Measurements from ENCODE around the gene DOCK4.

DOCK4 gene

GRCh38 chr7:111990643-111991042 lies 215.6 kb downstream of the DOCK4 start:
- Histone ChIP-seq H3K36me3 (ENCODE audit: control insufficient read depth in 1 of 2, insufficient read depth in 2 of 2, low read depth in 1 of 2, low read length in 2 of 2) (peaks cover 6 to 11% of the 10 kb centered on the region in 2 experiments), H3K9me3 (ENCODE audit: control insufficient read depth, low read length) (no peaks in the 10 kb centered on the region), H3K18ac (ENCODE audit: low read depth in 1 of 2, low read length in 2 of 2) (no peak overlapping the region), H2BK15ac (ENCODE audit: low read depth, poor library complexity, severe bottlenecking) (no peak overlapping the region), H3K27ac (ENCODE audit: low read length, poor library complexity, severe bottlenecking) (no peak overlapping the region), H2AK5ac (ENCODE audit: low read length, severe bottlenecking) (no peak overlapping the region), H3K4me3 (ENCODE audit: insufficient read depth in 1 of 2, low read depth in 1 of 2, low read length in 2 of 2) (no peak overlapping the region), H2BK12ac (ENCODE audit: low read length in 2 of 2) (no peak overlapping the region), H4K91ac (ENCODE audit: low read length) (no peak overlapping the region), H4K8ac (ENCODE audit: low read length) (no peak overlapping the region), H3K4ac (ENCODE audit: low read depth in 1 of 2, low read length in 2 of 2) (no peak overlapping the region), H3K27me3 (ENCODE audit: control insufficient read depth in 1 of 2, insufficient read depth in 1 of 2, low read length in 2 of 2) (no peaks in the 10 kb centered on the region), H2BK5ac (ENCODE audit: low read depth, low read length, poor library complexity, severe bottlenecking) (no peak overlapping the region), H3K9ac (ENCODE audit: low read length) (no peak overlapping the region), H3K79me1 (replicated peaks; ENCODE audit: low read length, poor library complexity, severe bottlenecking) (peaks cover 4% of the 10 kb centered on the region), H3K4me2 (ENCODE audit: low read length, poor library complexity, severe bottlenecking) (no peak overlapping the region), H3K4me1 (ENCODE audit: control insufficient read depth, insufficient read depth, low read depth, low read length) (peaks cover 1% of the 10 kb centered on the region), H3K23ac (ENCODE audit: low read length in 2 of 2) (no peak overlapping the region), H3K14ac (ENCODE audit: low read length in 2 of 2) (no peak overlapping the region), H2BK120ac (ENCODE audit: low read depth, low read length) (no peak overlapping the region), H2AFZ (ENCODE audit: low read depth, low read length) (no peak overlapping the region)
- DNase-seq, result no peak
- WGBS, result 100% methylated on average over 2 of the region's 3 CpGs

GRCh38 chr7:111987886-111988285 lies 218.3 kb downstream of the DOCK4 start:
- Histone ChIP-seq H3K36me3 (ENCODE audit: control insufficient read depth in 1 of 2, insufficient read depth in 2 of 2, low read depth in 1 of 2, low read length in 2 of 2) (peaks cover 13 to 24% of the 10 kb centered on the region in 2 experiments), H2BK5ac (ENCODE audit: low read depth, low read length, poor library complexity, severe bottlenecking) (no peak overlapping the region), H2AK5ac (ENCODE audit: low read length, severe bottlenecking) (no peak overlapping the region), H4K91ac (ENCODE audit: low read length) (no peak overlapping the region), H3K4me2 (ENCODE audit: low read length, poor library complexity, severe bottlenecking) (no peak overlapping the region), H3K4me1 (ENCODE audit: control insufficient read depth, insufficient read depth, low read depth, low read length) (no peaks in the 10 kb centered on the region), H3K9ac (ENCODE audit: low read length) (peak overlapping the region; percentile 20), H2BK12ac (ENCODE audit: low read length in 2 of 2) (no peak overlapping the region), H3K14ac (ENCODE audit: low read length in 2 of 2) (no peak overlapping the region), H3K23ac (ENCODE audit: low read length in 2 of 2) (no peak overlapping the region), H3K79me1 (replicated peaks; ENCODE audit: low read length, poor library complexity, severe bottlenecking) (peaks cover 12% of the 10 kb centered on the region), H3K27me3 (ENCODE audit: control insufficient read depth in 1 of 2, insufficient read depth in 1 of 2, low read length in 2 of 2) (no peaks in the 10 kb centered on the region), H2BK120ac (ENCODE audit: low read depth, low read length) (no peak overlapping the region), H2BK15ac (ENCODE audit: low read depth, poor library complexity, severe bottlenecking) (no peak overlapping the region), H3K4ac (ENCODE audit: low read depth in 1 of 2, low read length in 2 of 2) (no peak overlapping the region), H3K18ac (ENCODE audit: low read depth in 1 of 2, low read length in 2 of 2) (no peak overlapping the region), H3K9me3 (ENCODE audit: control insufficient read depth, low read length) (no peaks in the 10 kb centered on the region), H2AFZ (ENCODE audit: low read depth, low read length) (no peak overlapping the region), H3K27ac (ENCODE audit: low read length, poor library complexity, severe bottlenecking) (no peak overlapping the region), H3K4me3 (ENCODE audit: insufficient read depth in 1 of 2, low read depth in 1 of 2, low read length in 2 of 2) (no peak overlapping the region), H4K8ac (ENCODE audit: low read length) (no peak overlapping the region)
- 100% methylated on average over 1 of the region's 1 CpG for WGBS
- no peak for DNase-seq

GRCh38 chr7:111987115-111987826 lies 218.9 kb downstream of the DOCK4 start:
- no peak overlapping the region for H3K4me3 ChIP-seq (ENCODE audit: insufficient read depth in 1 of 2, low read depth in 1 of 2, low read length in 2 of 2)
- H2BK120ac ChIP-seq (ENCODE audit: low read depth, low read length), result no peak overlapping the region
- no peak overlapping the region for H3K23ac ChIP-seq (ENCODE audit: low read length in 2 of 2)
- peaks cover 12% of the 10 kb centered on the region for H3K79me1 ChIP-seq (replicated peaks; ENCODE audit: low read length, poor library complexity, severe bottlenecking)
- H3K4me2 ChIP-seq (ENCODE audit: low read length, poor library complexity, severe bottlenecking), result no peak overlapping the region
- no peak overlapping the region for H2AK5ac ChIP-seq (ENCODE audit: low read length, severe bottlenecking)
- no peak overlapping the region for H3K18ac ChIP-seq (ENCODE audit: low read depth in 1 of 2, low read length in 2 of 2)
- no peak overlapping the region for H2AFZ ChIP-seq (ENCODE audit: low read depth, low read length)
- 53% methylated on average over 1 of the region's 6 CpGs for WGBS
- peak overlapping the region; percentile 20 for H3K9ac ChIP-seq (ENCODE audit: low read length)
- H2BK5ac ChIP-seq (ENCODE audit: low read depth, low read length, poor library complexity, severe bottlenecking), result no peak overlapping the region
- DNase-seq, result no peak
- H4K91ac ChIP-seq (ENCODE audit: low read length), result no peak overlapping the region
- peaks cover 13 to 24% of the 10 kb centered on the region in 2 experiments for H3K36me3 ChIP-seq (ENCODE audit: control insufficient read depth in 1 of 2, insufficient read depth in 2 of 2, low read depth in 1 of 2, low read length in 2 of 2)
- H4K8ac ChIP-seq (ENCODE audit: low read length), result no peak overlapping the region
- no peaks in the 10 kb centered on the region for H3K4me1 ChIP-seq (ENCODE audit: control insufficient read depth, insufficient read depth, low read depth, low read length)
- no peak overlapping the region for H2BK15ac ChIP-seq (ENCODE audit: low read depth, poor library complexity, severe bottlenecking)
- H2BK12ac ChIP-seq (ENCODE audit: low read length in 2 of 2), result no peak overlapping the region
- no peak overlapping the region for H3K27ac ChIP-seq (ENCODE audit: low read length, poor library complexity, severe bottlenecking)
- no peak overlapping the region for H3K4ac ChIP-seq (ENCODE audit: low read depth in 1 of 2, low read length in 2 of 2)
- H3K27me3 ChIP-seq (ENCODE audit: control insufficient read depth in 1 of 2, insufficient read depth in 1 of 2, low read length in 2 of 2), result no peaks in the 10 kb centered on the region
- H3K14ac ChIP-seq (ENCODE audit: low read length in 2 of 2), result no peak overlapping the region
- no peaks in the 10 kb centered on the region for H3K9me3 ChIP-seq (ENCODE audit: control insufficient read depth, low read length)

- no peak overlapping the region for H3K27ac ChIP-seq (ENCODE audit: low read length, poor library complexity, severe bottlenecking)
- no peak for DNase-seq
- H2AK5ac ChIP-seq (ENCODE audit: low read length, severe bottlenecking), result no peak overlapping the region
- H3K27me3 ChIP-seq (ENCODE audit: control insufficient read depth in 1 of 2, insufficient read depth in 1 of 2, low read length in 2 of 2), result no peaks in the 10 kb centered on the region
- no peak overlapping the region for H2BK5ac ChIP-seq (ENCODE audit: low read depth, low read length, poor library complexity, severe bottlenecking)
- H3K4me2 ChIP-seq (ENCODE audit: low read length, poor library complexity, severe bottlenecking), result no peak overlapping the region
- H3K36me3 ChIP-seq (ENCODE audit: control insufficient read depth in 1 of 2, insufficient read depth in 2 of 2, low read depth in 1 of 2, low read length in 2 of 2), result peaks cover 13 to 24% of the 10 kb centered on the region in 2 experiments
- no peak overlapping the region for H2BK15ac ChIP-seq (ENCODE audit: low read depth, poor library complexity, severe bottlenecking)
- H3K18ac ChIP-seq (ENCODE audit: low read depth in 1 of 2, low read length in 2 of 2), result no peak overlapping the region
- no peak overlapping the region for H3K4ac ChIP-seq (ENCODE audit: low read depth in 1 of 2, low read length in 2 of 2)
- H3K14ac ChIP-seq (ENCODE audit: low read length in 2 of 2), result no peak overlapping the region
- H4K8ac ChIP-seq (ENCODE audit: low read length), result no peak overlapping the region
- H3K4me3 ChIP-seq (ENCODE audit: insufficient read depth in 1 of 2, low read depth in 1 of 2, low read length in 2 of 2), result no peak overlapping the region
- H3K23ac ChIP-seq (ENCODE audit: low read length in 2 of 2), result no peak overlapping the region
- no peaks in the 10 kb centered on the region for H3K4me1 ChIP-seq (ENCODE audit: control insufficient read depth, insufficient read depth, low read depth, low read length)
- no peaks in the 10 kb centered on the region for H3K9me3 ChIP-seq (ENCODE audit: control insufficient read depth, low read length)
- 20% methylated on average over 1 of the region's 2 CpGs for WGBS
- H2BK120ac ChIP-seq (ENCODE audit: low read depth, low read length), result no peak overlapping the region
- H2BK12ac ChIP-seq (ENCODE audit: low read length in 2 of 2), result no peak overlapping the region
- no peak overlapping the region for H4K91ac ChIP-seq (ENCODE audit: low read length)
- H3K79me1 ChIP-seq (replicated peaks; ENCODE audit: low read length, poor library complexity, severe bottlenecking), result peaks cover 13% of the 10 kb centered on the region
- no peak overlapping the region for H2AFZ ChIP-seq (ENCODE audit: low read depth, low read length)
- no peak overlapping the region for H3K9ac ChIP-seq (ENCODE audit: low read length)
These were observed 219.6 kb downstream of the DOCK4 start for GRCh38 chr7:111986601-111987000.
